Loucy (cell line): ENCODE results near the gene KRT80.

ENCODE experiments used
- H2AFZ ChIP-seq: fragments of 200-600 bp; sonication (generic); 2 replicates; pipeline ENCODE4 v1.6.0; 2016; ENCODE audit warnings: antibody characterized with exemption, mild to moderate bottlenecking, low read length, moderate library complexity
- H3F3A ChIP-seq: fragments of 200-600 bp; 2 replicates; pipeline ENCODE4 v1.6.0; 2016; ENCODE audit warnings: antibody characterized with exemption, low read depth, mild to moderate bottlenecking
- H3K27me3 ChIP-seq: fragments of 200-600 bp; sonication (generic); 2 replicates; pipeline ENCODE4 v1.6.1; 2014; ENCODE audit warnings: low read length, mild to moderate bottlenecking; ENCODE audit not compliant: insufficient read depth, poor library complexity, severe bottlenecking
- H3K36me3 ChIP-seq: fragments of 200-600 bp; sonication (generic); 2 replicates; pipeline ENCODE4 v1.6.1; 2016; ENCODE audit warnings: low read length; ENCODE audit not compliant: insufficient read depth
- H3K4me1 ChIP-seq: fragments of 200-600 bp; sonication (generic); 2 replicates; pipeline ENCODE4 v1.5.1; 2014; ENCODE audit warnings: low read length, mild to moderate bottlenecking; ENCODE audit not compliant: insufficient read depth, poor library complexity, severe bottlenecking
- H3K4me2 ChIP-seq: fragments of 200-600 bp; sonication (generic); 2 replicates; pipeline ENCODE4 v1.6.0; 2014; ENCODE audit warnings: antibody characterized with exemption, low read length, low read depth, mild to moderate bottlenecking; ENCODE audit not compliant: poor library complexity, severe bottlenecking
- H3K4me3 ChIP-seq: fragments of 200-600 bp; sonication (generic); 2 replicates; pipeline ENCODE4 v1.5.1; 2014; ENCODE audit warnings: low read length, mild to moderate bottlenecking, mixed read lengths; ENCODE audit not compliant: poor library complexity, severe bottlenecking
- H3K79me2 ChIP-seq: fragments of 200-600 bp; sonication (generic); 2 replicates; pipeline ENCODE4 v1.6.1; 2014; ENCODE audit warnings: low read length; ENCODE audit not compliant: insufficient read depth
- H3K9ac ChIP-seq: fragments of 200-600 bp; sonication (generic); 2 replicates; pipeline ENCODE4 v1.6.0; 2014; ENCODE audit warnings: mild to moderate bottlenecking, low read depth, low read length, moderate library complexity; ENCODE audit not compliant: poor library complexity, severe bottlenecking
- H3K9me2 ChIP-seq: fragments of 200-600 bp; sonication (generic); replicated peaks from 2 replicates; pipeline ENCODE4 v1.6.1; 2016; ENCODE audit warnings: low read depth, low read length, mixed read lengths
- H3K9me3 ChIP-seq: fragments of 200-600 bp; sonication (generic); 2 replicates; pipeline ENCODE4 v1.6.1; 2014; ENCODE audit warnings: mild to moderate bottlenecking, antibody characterized with exemption, low read length, low read depth; ENCODE audit not compliant: insufficient read depth
- H4K20me1 ChIP-seq: fragments of 200-600 bp; sonication (generic); 2 replicates; pipeline ENCODE4 v1.6.0; 2014; ENCODE audit warnings: antibody characterized with exemption, low read length, mild to moderate bottlenecking; ENCODE audit not compliant: insufficient read depth, poor library complexity, severe bottlenecking
- CTCF ChIP-seq: fragments of 200-600 bp; sonication (generic); conservative IDR thresholded peaks from 2 replicates; pipeline ENCODE4 v1.5.1; 2014; ENCODE audit warnings: mild to moderate bottlenecking, antibody characterized with exemption, low read length
- EZH2phosphoT487 ChIP-seq: fragments of 200-600 bp; IDR thresholded peaks from 2 replicates; pipeline ENCODE4 v1.6.1; 2018; ENCODE audit warnings: antibody characterized with exemption, mild to moderate bottlenecking, moderate library complexity, borderline replicate concordance

KRT80 gene

GRCh38 chr12:52208424-52209165, 16.8 kb upstream of the KRT80 start:
- Histone ChIP-seq H3K4me2 (no peak overlapping the region), H3K27me3 (no peaks in the 10 kb centered on the region), H3K9me2 (no peaks in the 10 kb centered on the region), H2AFZ (no peak overlapping the region), H3K79me2 (no peaks in the 10 kb centered on the region), H4K20me1 (no peaks in the 10 kb centered on the region), H3K4me1 (no peaks in the 10 kb centered on the region), H3K36me3 (no peaks in the 10 kb centered on the region), H3K9me3 (no peaks in the 10 kb centered on the region), H3K9ac (no peak overlapping the region), H3K4me3 (no peak overlapping the region), H3F3A (no peaks in the 10 kb centered on the region)
- TF ChIP-seq CTCF (no peak), EZH2phosphoT487 (no peak)

- H3K79me2 ChIP-seq: no peaks in the 10 kb centered on the region
- no peaks in the 10 kb centered on the region for H3K9me2 ChIP-seq
- no peaks in the 10 kb centered on the region for H3K9me3 ChIP-seq
- H4K20me1 ChIP-seq: no peaks in the 10 kb centered on the region
- H3K36me3 ChIP-seq: no peaks in the 10 kb centered on the region
- H3K4me2 ChIP-seq: no peak overlapping the region
- H3K27me3 ChIP-seq: no peaks in the 10 kb centered on the region
- H3K4me1 ChIP-seq: no peaks in the 10 kb centered on the region
- no peak overlapping the region for H2AFZ ChIP-seq
- no peak overlapping the region for H3K4me3 ChIP-seq
- no peak overlapping the region for H3K9ac ChIP-seq
- TF ChIP-seq EZH2phosphoT487: no peak
- H3F3A ChIP-seq: no peaks in the 10 kb centered on the region
Observed at GRCh38 chr12:52207895-52208294, 16.1 kb upstream of the KRT80 start.

GRCh38 chr12:52207106-52207505, 15.3 kb upstream of the KRT80 start:
- TF ChIP-seq CTCF (no peak), EZH2phosphoT487 (no peak)
- H2AFZ ChIP-seq: no peak overlapping the region
- H3K9me3 ChIP-seq: no peaks in the 10 kb centered on the region
- H3K9ac ChIP-seq: no peak overlapping the region
- no peaks in the 10 kb centered on the region for H3K27me3 ChIP-seq
- no peaks in the 10 kb centered on the region for H3K9me2 ChIP-seq
- no peaks in the 10 kb centered on the region for H3K4me1 ChIP-seq
- H4K20me1 ChIP-seq: no peaks in the 10 kb centered on the region
- no peaks in the 10 kb centered on the region for H3K79me2 ChIP-seq
- H3K36me3 ChIP-seq: no peaks in the 10 kb centered on the region
- H3K4me3 ChIP-seq: no peak overlapping the region
- no peaks in the 10 kb centered on the region for H3F3A ChIP-seq
- no peak overlapping the region for H3K4me2 ChIP-seq
